H54 (cell line): ENCODE measurements around the gene TCERG1.

ENCODE experiments used
- DNase-seq: peaks from one replicate; pipeline ENCODE4 v3.0.0; 2011; ENCODE audit warnings: low spot score, mixed read lengths; ENCODE audit not compliant: insufficient read length
- FAIRE-seq: peaks from 3 replicates; lab custom pipeline; 2011; peaks lifted over from hg19 to GRCh38; lab: Jason Lieb, UNC
- POLR2A ChIP-seq: IDR thresholded peaks from 2 replicates; pipeline ENCODE4 v1.6.1; 2011; ENCODE audit warnings: low read depth, mild to moderate bottlenecking, low read length

The TCERG1 gene

DNA sequence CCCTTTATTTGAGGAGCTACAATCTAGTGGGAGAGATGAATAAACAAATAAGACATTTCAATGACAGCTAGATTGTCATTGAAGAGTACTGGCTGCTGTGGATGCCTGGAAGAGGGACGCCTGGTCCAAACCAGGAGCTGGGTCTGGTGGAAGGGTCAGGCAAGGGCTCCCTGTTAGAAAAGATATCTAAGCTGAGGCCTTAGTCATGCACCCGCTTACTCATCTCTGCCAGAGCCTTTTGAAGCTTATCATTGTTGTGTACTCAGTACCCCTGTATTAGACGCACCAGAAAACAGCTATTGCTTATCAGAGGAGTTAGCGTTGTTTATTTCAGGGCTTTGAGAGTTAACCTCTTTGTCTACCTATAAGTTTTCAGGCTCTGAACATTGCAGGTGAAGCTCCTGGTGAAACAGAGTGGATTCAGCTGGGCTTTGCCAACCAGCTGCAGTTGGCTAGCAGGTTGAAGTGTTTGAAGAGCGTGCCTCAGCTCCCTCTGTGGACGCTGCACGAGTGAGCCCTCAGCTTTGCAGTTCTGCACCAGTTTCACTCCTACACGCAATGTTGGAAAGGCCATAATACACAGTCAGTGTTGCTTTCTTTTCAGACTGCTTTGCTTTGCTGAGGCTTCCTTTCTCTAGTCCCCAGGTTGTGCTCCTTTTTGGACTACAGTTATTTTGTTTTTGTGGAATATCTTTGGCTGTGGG, 74.4 kb downstream of the TCERG1 start:
- TF ChIP-seq POLR2A = no peak
- FAIRE-seq (no peak), DNase-seq (no peak)

DNA sequence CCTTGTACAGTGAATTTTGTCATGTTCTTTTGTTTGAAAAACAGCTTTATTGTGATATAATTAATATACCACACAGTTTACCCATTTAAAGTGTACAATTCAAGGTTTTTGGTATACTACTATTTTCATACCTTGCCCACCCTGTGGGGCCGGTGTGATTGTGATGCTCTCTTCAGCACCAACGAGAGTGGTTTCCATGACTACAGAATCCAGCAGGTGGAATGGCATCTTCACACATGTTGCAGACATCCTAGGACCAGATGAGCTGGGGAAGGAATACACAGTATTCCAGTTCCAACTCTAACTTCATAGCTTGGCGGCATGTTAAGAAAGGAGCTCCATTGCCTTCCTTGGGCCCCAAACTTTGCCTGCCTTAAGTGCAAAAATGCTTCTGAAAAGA, 76.6 kb downstream of the TCERG1 start:
- no peak for TF ChIP-seq POLR2A
- no peak for FAIRE-seq
- DNase-seq = no peak

- FAIRE-seq = no peak
- DNase-seq = no peak
- no peak for TF ChIP-seq POLR2A
These were observed 80.7 kb downstream of the TCERG1 start for GRCh38 chr5:146527785-146528184.

DNA sequence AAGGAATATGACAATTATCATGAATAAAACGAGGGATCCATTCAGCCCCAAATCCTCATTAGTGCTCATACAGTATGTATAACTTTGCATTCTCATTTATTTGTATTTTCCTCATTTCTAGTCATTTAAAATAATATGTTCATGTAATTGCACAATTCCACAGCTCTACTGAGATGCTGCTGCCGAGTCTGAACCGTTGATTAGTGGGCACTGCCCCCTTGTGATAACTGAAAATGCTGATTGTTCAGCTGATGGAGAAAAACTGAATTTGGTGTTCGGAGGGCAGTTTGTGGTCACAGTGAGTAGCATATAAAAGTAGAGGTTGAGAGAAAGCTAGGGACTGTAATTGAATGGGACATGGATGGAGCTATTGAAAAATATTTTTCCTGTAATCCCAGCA, 81.1 kb downstream of the TCERG1 start:
- FAIRE-seq (no peak), DNase-seq (no peak)
- no peak for TF ChIP-seq POLR2A

DNA sequence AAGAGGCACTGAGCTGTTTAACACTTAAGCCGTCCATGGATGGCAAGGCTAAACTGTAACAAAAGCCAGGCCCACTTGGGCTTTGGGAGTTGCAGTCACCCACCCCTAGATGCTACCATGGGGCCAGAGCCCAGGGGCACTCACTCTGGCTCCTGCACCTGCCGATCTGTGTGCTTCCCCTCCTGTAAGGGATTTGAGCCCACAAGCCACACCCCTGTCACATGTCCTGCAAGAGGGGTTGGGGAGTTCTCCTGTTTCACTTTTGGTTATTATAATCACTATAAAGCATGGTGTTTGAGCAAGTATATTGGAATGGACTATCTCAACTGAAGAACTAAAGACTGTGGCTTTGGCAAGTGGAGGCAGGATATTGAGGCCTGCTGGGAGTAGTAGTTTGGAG, 82.9 kb downstream of the TCERG1 start:
- no peak for FAIRE-seq
- TF ChIP-seq POLR2A = no peak
- no peak for DNase-seq

DNA sequence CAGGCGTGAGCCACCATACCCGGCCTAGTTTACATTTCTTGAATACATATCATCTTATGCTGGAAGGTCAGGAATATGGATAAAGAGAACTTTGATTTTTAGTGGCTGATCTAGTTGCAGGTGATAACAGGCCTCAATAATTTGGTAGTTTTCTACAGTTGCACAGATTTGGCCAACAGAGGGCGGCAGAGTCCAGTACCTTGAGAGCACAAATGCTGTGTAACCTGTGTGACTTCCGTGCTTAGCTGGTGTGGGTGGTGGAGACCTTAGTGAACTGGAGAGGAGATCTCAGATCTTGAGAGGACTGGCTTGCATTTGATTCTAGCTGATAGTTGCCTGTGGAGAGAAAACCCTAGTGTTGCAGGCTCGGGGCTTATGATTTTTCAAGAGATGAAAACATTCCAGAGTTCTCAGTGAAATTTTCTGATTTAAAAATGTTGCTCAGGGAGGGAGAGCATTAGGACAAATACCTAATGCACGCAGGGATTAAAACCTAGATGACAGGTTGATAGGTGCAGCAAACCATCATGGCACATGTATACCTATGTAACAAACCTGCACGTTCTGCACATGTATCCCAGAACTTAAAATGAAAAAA, 86.2 kb downstream of the TCERG1 start:
- peak; percentile 82 for DNase-seq
- TF ChIP-seq POLR2A = no peak
- FAIRE-seq = peak; percentile 96

- no peak for FAIRE-seq
- DNase-seq = no peak
- no peak for TF ChIP-seq POLR2A
These were observed 86.7 kb downstream of the TCERG1 start for GRCh38 chr5:146533882-146534281.

GRCh38 chr5:146538432-146538831, 91.3 kb downstream of the TCERG1 start:
- FAIRE-seq (no peak), DNase-seq (no peak)
- no peak for TF ChIP-seq POLR2A

DNA sequence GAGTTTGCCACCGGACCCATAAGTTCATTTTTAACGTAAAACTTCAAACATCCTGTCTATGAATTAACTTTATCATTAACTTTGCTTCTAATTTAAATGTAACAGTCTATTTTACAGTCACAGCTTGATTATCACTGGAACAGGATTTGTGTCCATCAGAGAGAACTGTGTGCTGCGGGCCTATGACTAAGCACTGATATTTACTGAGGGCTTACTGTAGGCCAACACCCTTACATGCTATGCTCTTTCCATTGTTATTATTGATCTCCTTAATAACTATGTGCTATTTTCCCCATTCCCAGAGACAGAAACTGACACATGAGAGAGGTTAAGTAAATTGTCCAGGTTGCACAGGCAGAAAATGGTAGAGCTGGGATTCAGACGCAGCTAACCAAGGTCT, 92.8 kb downstream of the TCERG1 start:
- FAIRE-seq (no peak), DNase-seq (no peak)
- TF ChIP-seq POLR2A = no peak

DNA sequence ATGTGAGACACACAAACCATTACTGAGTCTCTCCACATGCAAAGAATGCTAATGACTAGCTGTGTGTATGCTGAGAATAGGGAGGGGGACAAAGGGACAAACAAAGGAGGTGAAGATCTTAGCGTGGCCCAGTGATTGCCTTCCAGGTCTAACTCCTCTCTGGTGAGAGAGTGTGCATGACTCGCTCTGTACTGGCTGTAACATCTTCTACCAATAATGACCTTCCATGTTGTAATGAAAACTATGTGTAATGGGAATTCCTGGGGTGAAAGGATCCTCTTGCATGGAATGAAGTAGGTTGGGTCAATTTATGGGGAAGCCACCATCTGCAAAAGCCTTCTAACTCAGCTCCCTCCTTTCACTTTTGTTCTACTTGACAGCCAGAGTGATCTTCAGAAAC, 93.3 kb downstream of the TCERG1 start:
- DNase-seq (no peak), FAIRE-seq (no peak)
- TF ChIP-seq POLR2A = no peak

DNA sequence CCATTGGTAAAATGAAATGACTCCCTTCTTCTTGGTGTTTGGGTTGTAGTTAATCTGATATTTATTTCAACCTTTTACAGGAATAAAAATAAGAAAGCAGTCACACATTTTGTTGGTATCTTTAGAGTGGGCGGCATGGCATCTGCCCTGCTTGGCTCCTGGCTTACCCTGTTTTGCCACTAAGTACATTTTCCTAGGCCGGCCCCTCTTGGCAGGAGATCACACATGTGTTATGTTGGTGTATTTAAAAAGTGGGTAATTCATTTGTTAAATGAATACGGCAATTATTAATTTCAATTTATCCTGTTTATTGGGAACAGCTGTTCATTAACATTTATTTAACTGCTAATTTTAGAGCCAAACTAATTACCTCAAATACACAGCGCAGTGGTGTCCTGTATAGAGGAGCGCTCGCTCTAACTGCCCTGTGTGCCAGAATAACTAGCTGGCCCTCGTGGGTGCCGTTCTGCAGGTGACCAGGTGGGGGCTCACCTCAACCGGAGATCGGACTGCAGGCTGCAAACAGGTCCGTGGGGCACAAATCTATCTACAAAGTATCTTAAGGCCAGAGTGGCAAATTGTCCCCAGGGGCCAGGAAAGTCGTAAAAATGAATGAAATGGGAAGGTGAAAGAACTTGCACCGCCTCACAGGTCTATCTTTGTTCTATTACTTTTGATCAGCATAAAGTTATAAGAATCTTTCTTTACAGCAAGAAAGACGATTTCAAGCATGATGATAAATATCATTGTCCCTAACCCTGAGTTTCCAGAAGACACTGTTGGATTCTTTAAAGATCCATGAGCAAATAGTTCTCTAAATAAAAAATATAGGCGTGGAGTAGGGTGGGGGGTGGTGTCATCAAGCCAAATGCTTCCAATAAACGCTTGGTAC, 95.1 kb downstream of the TCERG1 start:
- FAIRE-seq (peak; percentile 65), DNase-seq (peak; percentile 85)
- no peak for TF ChIP-seq POLR2A

GRCh38 chr5:146544232-146544631, 97.1 kb downstream of the TCERG1 start:
- no peak for TF ChIP-seq POLR2A
- FAIRE-seq = no peak
- DNase-seq = no peak

GRCh38 chr5:146548781-146549449, 101.8 kb downstream of the TCERG1 start:
- no peak for DNase-seq
- TF ChIP-seq POLR2A = no peak
- no peak for FAIRE-seq

DNA sequence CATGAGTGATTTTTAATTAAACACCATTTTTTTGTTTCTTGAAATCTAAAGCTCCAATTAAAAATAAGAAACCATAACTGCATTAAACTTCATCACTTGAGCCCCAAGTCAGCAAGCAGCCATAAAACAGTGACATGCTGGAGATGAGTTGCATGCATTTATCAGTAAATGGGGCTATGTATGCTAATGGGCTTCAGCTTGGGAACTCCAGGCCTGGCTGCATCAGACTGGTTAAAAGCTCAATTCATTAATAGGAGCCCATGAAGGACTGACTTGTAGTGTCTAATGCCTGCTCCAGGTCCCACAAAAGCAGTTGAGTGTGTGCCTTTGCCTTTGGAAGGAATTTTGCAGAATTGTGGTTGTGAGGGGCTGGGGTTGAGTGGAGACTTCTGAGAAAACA, 102.5 kb downstream of the TCERG1 start:
- no peak for DNase-seq
- no peak for TF ChIP-seq POLR2A
- no peak for FAIRE-seq
